DOHH2 (cell line): ENCODE results near the gene GHR.
"Not testable (repeated sequence)": the region's sequence is repeated elsewhere in the genome, so short reads cannot be mapped to it uniquely, and the experiment has no call there.

Source experiments
- H3F3A ChIP-seq: fragments of 200-600 bp; sonication (generic), shearing (Covaris generic); 2 replicates; pipeline ENCODE4 v1.6.0; 2016; ENCODE audit warnings: antibody characterized with exemption, mild to moderate bottlenecking; ENCODE audit not compliant: control insufficient read depth, insufficient read depth
- H3K27ac ChIP-seq: fragments of 200-600 bp; sonication (generic); 2 replicates; pipeline ENCODE4 v1.5.1; 2014; ENCODE audit warnings: low read depth, mild to moderate bottlenecking, low read length, moderate library complexity
- H3K27me3 ChIP-seq: fragments of 200-600 bp; sonication (generic); 2 replicates; pipeline ENCODE4 v1.6.1; 2014; ENCODE audit warnings: mild to moderate bottlenecking, low read length, mixed read lengths; ENCODE audit not compliant: control insufficient read depth
- H3K36me3 ChIP-seq: fragments of 200-600 bp; sonication (generic); 2 replicates; pipeline ENCODE4 v1.6.1; 2014; ENCODE audit warnings: mild to moderate bottlenecking, low read length, moderate library complexity, mixed read lengths; ENCODE audit not compliant: control insufficient read depth
- H3K4me1 ChIP-seq: fragments of 200-600 bp; sonication (generic); 2 replicates; pipeline ENCODE4 v1.6.1; 2014; ENCODE audit warnings: mild to moderate bottlenecking, low read length, mixed read lengths; ENCODE audit not compliant: control insufficient read depth
- H3K4me2 ChIP-seq: fragments of 200-600 bp; sonication (generic); 2 replicates; pipeline ENCODE4 v1.6.0; 2014; ENCODE audit warnings: mild to moderate bottlenecking, low read length, moderate library complexity
- H3K4me3 ChIP-seq: fragments of 200-600 bp; sonication (generic); 2 replicates; pipeline ENCODE4 v1.5.1; 2014; ENCODE audit warnings: mild to moderate bottlenecking, low read length, mixed read lengths
- H3K79me2 ChIP-seq: fragments of 200-600 bp; sonication (generic); 2 replicates; pipeline ENCODE4 v1.6.1; 2014; ENCODE audit warnings: mild to moderate bottlenecking, low read length, mixed read lengths; ENCODE audit not compliant: control insufficient read depth
- H3K9me2 ChIP-seq: fragments of 200-600 bp; sonication (generic); replicated peaks from 2 replicates; pipeline ENCODE4 v1.6.1; 2014; ENCODE audit warnings: mild to moderate bottlenecking, low read length, mixed read lengths; ENCODE audit not compliant: control insufficient read depth
- H3K9me3 ChIP-seq: fragments of 200-600 bp; sonication (generic); 2 replicates; pipeline ENCODE4 v1.6.1; 2014; ENCODE audit warnings: antibody characterized with exemption, low read length, mixed read lengths; ENCODE audit not compliant: control insufficient read depth, insufficient read depth
- H4K20me1 ChIP-seq: fragments of 200-600 bp; sonication (generic); 2 replicates; pipeline ENCODE4 v1.6.0; 2014; ENCODE audit warnings: low read depth, mild to moderate bottlenecking, antibody characterized with exemption, low read length, moderate library complexity; ENCODE audit not compliant: control insufficient read depth, insufficient read depth
- EZH2phosphoT487 ChIP-seq: fragments of 200-600 bp; sonication (generic); IDR thresholded peaks from 2 replicates; pipeline ENCODE4 v1.6.1; 2017; ENCODE audit warnings: borderline replicate concordance, mild to moderate bottlenecking, antibody characterized with exemption, low read length, moderate library complexity, mixed read lengths
- TF ChIP-seq, protein P1 (sequence below): fragments of 200-600 bp; sonication (generic); IDR thresholded peaks from one replicate; pipeline ENCODE4 v1.5.1; 2014; ENCODE audit warnings: antibody characterized with exemption, mild to moderate bottlenecking, low read depth, low read length; ENCODE audit not compliant: poor library complexity, severe bottlenecking

The GHR gene

DNA sequence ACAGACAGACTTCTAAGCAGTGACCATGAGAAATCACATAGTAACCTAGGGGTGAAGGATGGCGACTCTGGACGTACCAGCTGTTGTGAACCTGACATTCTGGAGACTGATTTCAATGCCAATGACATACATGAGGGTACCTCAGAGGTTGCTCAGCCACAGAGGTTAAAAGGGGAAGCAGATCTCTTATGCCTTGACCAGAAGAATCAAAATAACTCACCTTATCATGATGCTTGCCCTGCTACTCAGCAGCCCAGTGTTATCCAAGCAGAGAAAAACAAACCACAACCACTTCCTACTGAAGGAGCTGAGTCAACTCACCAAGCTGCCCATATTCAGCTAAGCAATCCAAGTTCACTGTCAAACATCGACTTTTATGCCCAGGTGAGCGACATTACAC, 295.4 kb downstream of the GHR start:
- no peaks in the 10 kb centered on the region for H3K9me2 ChIP-seq
- no peak overlapping the region for H3K27ac ChIP-seq
- no peaks in the 10 kb centered on the region for H3K9me3 ChIP-seq
- no peak overlapping the region for H3K4me2 ChIP-seq
- peaks cover 10% of the 10 kb centered on the region for H3K27me3 ChIP-seq
- no peaks in the 10 kb centered on the region for H3F3A ChIP-seq
- H3K36me3 ChIP-seq: no peaks in the 10 kb centered on the region
- no peak overlapping the region for H3K4me3 ChIP-seq
- no peaks in the 10 kb centered on the region for H4K20me1 ChIP-seq
- no peaks in the 10 kb centered on the region for H3K79me2 ChIP-seq
- H3K4me1 ChIP-seq: no peaks in the 10 kb centered on the region
- no peak for TF ChIP-seq EZH2phosphoT487
- TF ChIP-seq, protein P1, sequence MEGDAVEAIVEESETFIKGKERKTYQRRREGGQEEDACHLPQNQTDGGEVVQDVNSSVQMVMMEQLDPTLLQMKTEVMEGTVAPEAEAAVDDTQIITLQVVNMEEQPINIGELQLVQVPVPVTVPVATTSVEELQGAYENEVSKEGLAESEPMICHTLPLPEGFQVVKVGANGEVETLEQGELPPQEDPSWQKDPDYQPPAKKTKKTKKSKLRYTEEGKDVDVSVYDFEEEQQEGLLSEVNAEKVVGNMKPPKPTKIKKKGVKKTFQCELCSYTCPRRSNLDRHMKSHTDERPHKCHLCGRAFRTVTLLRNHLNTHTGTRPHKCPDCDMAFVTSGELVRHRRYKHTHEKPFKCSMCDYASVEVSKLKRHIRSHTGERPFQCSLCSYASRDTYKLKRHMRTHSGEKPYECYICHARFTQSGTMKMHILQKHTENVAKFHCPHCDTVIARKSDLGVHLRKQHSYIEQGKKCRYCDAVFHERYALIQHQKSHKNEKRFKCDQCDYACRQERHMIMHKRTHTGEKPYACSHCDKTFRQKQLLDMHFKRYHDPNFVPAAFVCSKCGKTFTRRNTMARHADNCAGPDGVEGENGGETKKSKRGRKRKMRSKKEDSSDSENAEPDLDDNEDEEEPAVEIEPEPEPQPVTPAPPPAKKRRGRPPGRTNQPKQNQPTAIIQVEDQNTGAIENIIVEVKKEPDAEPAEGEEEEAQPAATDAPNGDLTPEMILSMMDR: no peak

DNA sequence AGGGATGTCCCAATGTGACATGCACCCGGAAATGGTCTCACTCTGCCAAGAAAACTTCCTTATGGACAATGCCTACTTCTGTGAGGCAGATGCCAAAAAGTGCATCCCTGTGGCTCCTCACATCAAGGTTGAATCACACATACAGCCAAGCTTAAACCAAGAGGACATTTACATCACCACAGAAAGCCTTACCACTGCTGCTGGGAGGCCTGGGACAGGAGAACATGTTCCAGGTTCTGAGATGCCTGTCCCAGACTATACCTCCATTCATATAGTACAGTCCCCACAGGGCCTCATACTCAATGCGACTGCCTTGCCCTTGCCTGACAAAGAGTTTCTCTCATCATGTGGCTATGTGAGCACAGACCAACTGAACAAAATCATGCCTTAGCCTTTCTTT, 295.8 kb downstream of the GHR start:
- H3K79me2 ChIP-seq: no peaks in the 10 kb centered on the region
- no peaks in the 10 kb centered on the region for H4K20me1 ChIP-seq
- no peaks in the 10 kb centered on the region for H3K36me3 ChIP-seq
- H3K27ac ChIP-seq: no peak overlapping the region
- H3K4me3 ChIP-seq: no peak overlapping the region
- no peaks in the 10 kb centered on the region for H3K4me1 ChIP-seq
- H3K9me3 ChIP-seq: no peaks in the 10 kb centered on the region
- no peak for TF ChIP-seq EZH2phosphoT487
- TF ChIP-seq, protein P1: no peak
- H3K27me3 ChIP-seq: peaks cover 11% of the 10 kb centered on the region
- no peaks in the 10 kb centered on the region for H3F3A ChIP-seq
- H3K4me2 ChIP-seq: no peak overlapping the region
- no peaks in the 10 kb centered on the region for H3K9me2 ChIP-seq

DNA sequence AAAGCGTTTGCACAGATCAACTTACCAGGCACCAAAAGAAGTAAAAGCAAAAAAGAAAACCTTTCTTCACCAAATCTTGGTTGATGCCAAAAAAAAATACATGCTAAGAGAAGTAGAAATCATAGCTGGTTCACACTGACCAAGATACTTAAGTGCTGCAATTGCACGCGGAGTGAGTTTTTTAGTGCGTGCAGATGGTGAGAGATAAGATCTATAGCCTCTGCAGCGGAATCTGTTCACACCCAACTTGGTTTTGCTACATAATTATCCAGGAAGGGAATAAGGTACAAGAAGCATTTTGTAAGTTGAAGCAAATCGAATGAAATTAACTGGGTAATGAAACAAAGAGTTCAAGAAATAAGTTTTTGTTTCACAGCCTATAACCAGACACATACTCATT, 297.0 kb downstream of the GHR start:
- no peaks in the 10 kb centered on the region for H3K79me2 ChIP-seq
- H3K27ac ChIP-seq: no peak overlapping the region
- H3K9me2 ChIP-seq: no peaks in the 10 kb centered on the region
- H3K27me3 ChIP-seq: peaks cover 11% of the 10 kb centered on the region
- H4K20me1 ChIP-seq: no peaks in the 10 kb centered on the region
- no peak for TF ChIP-seq EZH2phosphoT487
- TF ChIP-seq, protein P1: no peak
- H3K9me3 ChIP-seq: no peaks in the 10 kb centered on the region
- H3K36me3 ChIP-seq: no peaks in the 10 kb centered on the region
- H3K4me3 ChIP-seq: no peak overlapping the region
- no peak overlapping the region for H3K4me2 ChIP-seq
- H3F3A ChIP-seq: no peaks in the 10 kb centered on the region
- no peaks in the 10 kb centered on the region for H3K4me1 ChIP-seq

DNA sequence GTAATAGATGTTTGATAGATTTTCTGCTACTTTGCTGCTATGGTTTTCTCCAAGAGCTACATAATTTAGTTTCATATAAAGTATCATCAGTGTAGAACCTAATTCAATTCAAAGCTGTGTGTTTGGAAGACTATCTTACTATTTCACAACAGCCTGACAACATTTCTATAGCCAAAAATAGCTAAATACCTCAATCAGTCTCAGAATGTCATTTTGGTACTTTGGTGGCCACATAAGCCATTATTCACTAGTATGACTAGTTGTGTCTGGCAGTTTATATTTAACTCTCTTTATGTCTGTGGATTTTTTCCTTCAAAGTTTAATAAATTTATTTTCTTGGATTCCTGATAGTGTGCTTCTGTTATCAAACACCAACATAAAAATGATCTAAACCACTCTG, 298.2 kb downstream of the GHR start:
- Histone ChIP-seq H3K4me3 (no peak overlapping the region), H3K79me2 (no peaks in the 10 kb centered on the region), H3K27ac (no peak overlapping the region), H3K27me3 (peaks cover 11% of the 10 kb centered on the region), H3K9me3 (no peaks in the 10 kb centered on the region), H3K4me2 (no peak overlapping the region), H3K9me2 (no peaks in the 10 kb centered on the region), H3K36me3 (no peaks in the 10 kb centered on the region), H4K20me1 (no peaks in the 10 kb centered on the region), H3K4me1 (no peaks in the 10 kb centered on the region), H3F3A (no peaks in the 10 kb centered on the region)
- no peak for TF ChIP-seq EZH2phosphoT487
- TF ChIP-seq, protein P1: no peak

DNA sequence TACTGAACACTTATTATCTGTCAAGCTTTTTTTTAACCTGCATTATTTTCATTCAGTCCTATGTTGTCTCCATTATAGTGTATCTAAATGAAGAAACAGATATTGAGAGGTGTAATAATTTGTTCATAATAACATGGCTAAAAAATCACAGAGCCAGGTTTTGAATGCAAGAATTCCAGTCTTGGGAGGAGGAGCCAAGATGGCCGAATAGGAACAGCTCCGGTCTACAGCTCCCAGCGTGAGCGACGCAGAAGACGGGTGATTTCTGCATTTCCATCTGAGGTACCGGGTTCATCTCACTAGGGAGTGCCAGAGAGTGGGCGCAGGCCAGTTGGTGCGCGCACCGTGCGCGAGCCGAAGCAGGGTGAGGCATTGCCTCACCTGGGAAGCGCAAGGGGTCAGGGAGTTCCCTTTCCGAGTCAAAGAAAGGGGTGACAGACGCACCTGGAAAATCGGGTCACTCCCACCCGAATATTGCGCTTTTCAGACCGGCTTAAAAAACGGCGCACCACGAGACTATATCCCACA, 311.4 kb downstream of the GHR start:
- not testable (repeated sequence) for H3K36me3 ChIP-seq, H3K9me3 ChIP-seq, H3F3A ChIP-seq, H3K79me2 ChIP-seq, H3K27ac ChIP-seq, H3K4me1 ChIP-seq, H3K4me2 ChIP-seq, H3K27me3 ChIP-seq, H4K20me1 ChIP-seq, H3K9me2 ChIP-seq, H3K4me3 ChIP-seq
